AG10803 (cell line): ENCODE results near the gene MAST2.
A peak's percentile ranks its signal among the peaks of the same experiment; 100 is the strongest.
"Not testable (repeated sequence)": the region's sequence is repeated elsewhere in the genome, so short reads cannot be mapped to it uniquely, and the experiment has no call there.

Experiments
- DNase-seq: peaks from one replicate; pipeline ENCODE4 v3.0.0; 2010; ENCODE audit warnings: low read depth
- H3K4me3 ChIP-seq: 2 replicates; pipeline ENCODE4 v1.5.1; 2011; ENCODE audit warnings: mild to moderate bottlenecking, low read length, control low read depth
- TF ChIP-seq, protein P1 (sequence below): conservative IDR thresholded peaks from 2 replicates; pipeline ENCODE4 v1.5.1; 2011; ENCODE audit warnings: mild to moderate bottlenecking, low read length, control low read depth, inconsistent platforms

Gene MAST2

GRCh38 chr1:45857101-45857700, 53.8 kb downstream of the MAST2 start:
- TF ChIP-seq, protein P1, sequence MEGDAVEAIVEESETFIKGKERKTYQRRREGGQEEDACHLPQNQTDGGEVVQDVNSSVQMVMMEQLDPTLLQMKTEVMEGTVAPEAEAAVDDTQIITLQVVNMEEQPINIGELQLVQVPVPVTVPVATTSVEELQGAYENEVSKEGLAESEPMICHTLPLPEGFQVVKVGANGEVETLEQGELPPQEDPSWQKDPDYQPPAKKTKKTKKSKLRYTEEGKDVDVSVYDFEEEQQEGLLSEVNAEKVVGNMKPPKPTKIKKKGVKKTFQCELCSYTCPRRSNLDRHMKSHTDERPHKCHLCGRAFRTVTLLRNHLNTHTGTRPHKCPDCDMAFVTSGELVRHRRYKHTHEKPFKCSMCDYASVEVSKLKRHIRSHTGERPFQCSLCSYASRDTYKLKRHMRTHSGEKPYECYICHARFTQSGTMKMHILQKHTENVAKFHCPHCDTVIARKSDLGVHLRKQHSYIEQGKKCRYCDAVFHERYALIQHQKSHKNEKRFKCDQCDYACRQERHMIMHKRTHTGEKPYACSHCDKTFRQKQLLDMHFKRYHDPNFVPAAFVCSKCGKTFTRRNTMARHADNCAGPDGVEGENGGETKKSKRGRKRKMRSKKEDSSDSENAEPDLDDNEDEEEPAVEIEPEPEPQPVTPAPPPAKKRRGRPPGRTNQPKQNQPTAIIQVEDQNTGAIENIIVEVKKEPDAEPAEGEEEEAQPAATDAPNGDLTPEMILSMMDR: no peak
- DNase-seq: no peak
- H3K4me3 ChIP-seq: no peak overlapping the region

DNA sequence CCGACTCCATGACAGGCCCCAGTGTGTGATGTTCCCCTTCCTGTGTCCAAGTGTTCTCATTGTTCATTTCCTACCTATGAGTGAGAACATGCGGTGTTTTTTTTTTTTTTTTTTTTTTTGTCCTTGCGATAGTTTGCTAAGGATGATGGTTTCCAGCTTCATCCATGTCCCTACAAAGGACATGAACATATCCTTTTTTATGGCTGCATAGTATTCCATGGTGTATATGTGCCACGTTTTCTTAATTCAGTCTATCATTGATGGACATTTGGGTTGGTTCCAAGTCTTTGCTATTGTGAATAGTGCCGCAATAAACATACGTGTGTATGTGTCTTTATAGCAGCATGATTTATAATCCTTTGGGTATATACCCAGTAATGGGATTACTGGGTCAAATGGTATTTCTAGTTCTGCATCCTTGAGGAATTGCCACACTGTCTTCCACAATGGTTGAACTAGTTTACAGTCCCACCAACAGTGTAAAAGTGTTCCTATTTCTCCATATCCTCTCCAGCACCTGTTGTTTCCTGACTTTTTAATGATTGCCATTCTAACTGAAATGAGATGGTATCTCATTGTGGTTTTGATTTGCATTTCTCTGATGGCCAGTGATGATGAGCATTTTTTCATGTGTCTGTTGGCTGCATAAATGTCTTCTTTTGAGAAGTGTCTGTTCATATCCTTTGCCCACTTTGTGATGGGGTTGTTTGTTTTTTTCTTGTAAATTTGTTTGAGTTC, 54.5 kb downstream of the MAST2 start:
- DNase-seq, H3K4me3 ChIP-seq: not testable (repeated sequence)

GRCh38 chr1:45859221-45859620, 55.8 kb downstream of the MAST2 start:
- DNase-seq: no peak
- H3K4me3 ChIP-seq: no peak overlapping the region
- TF ChIP-seq, protein P1: no peak

- TF ChIP-seq, protein P1: no peak
- DNase-seq: no peak
- H3K4me3 ChIP-seq: no peak overlapping the region
Observed at GRCh38 chr1:45862008-45862407, 58.6 kb downstream of the MAST2 start.

DNA sequence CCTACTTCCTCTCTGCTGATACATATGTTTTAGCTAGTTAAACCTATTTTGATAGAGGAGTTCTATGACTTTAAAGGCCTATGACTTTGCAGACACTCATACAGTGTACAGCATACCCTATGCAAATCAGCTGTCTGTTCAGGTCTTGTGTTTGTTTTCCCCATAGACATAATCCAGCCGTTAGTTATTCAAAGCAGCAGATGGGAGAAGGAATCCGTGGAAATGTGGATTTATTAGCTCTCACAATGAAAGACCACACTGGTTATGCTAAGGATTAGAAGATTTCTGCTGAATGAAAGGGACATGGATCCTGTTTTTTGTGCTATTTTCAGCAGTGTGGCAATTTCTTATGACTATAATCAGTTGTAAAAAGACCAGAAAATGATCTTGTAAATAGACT, 59.8 kb downstream of the MAST2 start:
- TF ChIP-seq, protein P1: no peak
- H3K4me3 ChIP-seq: no peak overlapping the region
- no peak for DNase-seq

DNA sequence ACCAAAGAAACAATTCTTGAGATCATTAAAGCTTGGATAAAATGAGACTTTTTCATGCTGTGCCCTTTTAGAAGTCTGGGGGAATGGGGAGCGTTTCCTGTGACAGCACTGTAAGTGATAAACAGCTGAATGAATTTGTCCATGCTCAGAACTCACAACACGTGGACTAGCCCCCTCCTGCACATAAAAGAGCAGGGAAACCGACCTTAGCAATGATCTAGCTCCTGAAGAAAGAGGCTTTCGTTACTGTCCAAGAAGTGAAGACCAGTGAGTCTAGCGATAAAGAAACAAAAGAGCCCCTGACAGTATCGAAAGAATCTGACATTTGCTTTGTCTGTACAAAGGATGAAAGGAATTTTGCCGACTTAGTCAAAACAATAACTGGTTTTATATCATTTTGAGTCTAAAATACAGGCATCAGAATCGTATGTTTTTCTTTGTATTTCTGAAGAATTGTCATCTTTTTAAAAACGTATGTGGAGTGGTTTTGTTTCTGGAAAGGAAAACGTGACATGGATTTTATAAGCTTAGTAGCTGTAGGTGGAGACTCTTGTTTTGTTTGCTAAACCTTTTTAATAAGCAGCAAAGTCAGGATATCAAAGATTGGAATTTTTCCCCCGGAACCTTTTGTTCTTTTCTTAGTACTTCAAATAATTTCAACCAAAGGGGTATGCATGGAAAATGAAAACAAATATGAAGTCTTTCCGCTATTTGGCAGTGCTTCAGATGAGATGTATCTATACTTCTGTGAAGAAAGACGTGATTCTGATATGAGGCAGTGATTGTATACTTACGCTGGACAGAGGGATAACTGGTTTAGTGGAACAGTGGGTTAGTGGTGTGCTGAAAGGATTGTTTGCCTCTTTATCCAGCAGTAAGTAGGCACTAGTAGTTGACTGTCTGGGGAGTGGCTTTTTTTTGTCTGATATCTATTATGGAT, 61.0 kb downstream of the MAST2 start:
- no peak for DNase-seq
- TF ChIP-seq, protein P1: no peak
- H3K4me3 ChIP-seq: peak overlapping the region; percentile 45

DNA sequence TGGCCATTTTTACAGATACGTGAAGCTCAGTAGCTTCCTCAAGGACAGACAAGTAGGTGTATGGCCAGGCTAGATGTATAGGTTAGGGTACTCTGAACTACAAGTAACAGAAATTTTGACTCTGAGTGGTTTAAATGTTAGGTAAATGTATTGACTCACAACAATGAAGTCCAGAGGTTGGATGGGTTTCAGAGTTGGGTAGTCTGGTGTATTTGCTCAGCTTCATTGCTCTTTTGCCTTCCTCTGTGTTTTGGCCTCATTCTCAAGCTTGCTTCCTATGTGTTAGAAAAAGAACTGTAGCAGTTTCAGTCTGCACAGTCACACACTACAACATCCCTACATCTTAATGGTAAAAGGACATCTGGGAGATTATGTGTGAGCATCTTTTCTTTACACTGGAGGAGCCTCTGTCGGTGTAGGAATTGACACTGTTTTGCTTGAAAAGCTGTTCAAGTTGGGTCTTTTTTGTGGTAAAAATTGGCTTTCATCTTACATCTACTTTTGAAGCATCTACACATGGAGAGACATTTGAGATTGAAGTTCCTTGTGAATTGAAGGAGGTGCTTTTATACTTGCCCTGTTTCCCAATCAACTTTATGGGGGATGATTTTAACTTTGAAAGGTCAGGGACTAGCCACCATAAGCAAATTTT, 64.4 kb downstream of the MAST2 start:
- no peak overlapping the region for H3K4me3 ChIP-seq
- TF ChIP-seq, protein P1: no peak
- no peak for DNase-seq
